H9 (cell line): ENCODE results near the gene EPB41L2. TPM values are rescaled to one million over a fixed set of nuclear protein-coding genes. Genes with fewer than 3 reads are reported as not detected.

ENCODE experiments used
- DNase-seq: peaks from one replicate; pipeline ENCODE4 v3.0.0-alpha.2; 2017
- H2AFZ ChIP-seq: one replicate; pipeline ENCODE4 v1.6.1; 2013; ENCODE audit warnings: mild to moderate bottlenecking, low read length, control low read depth, moderate library complexity
- H2AK5ac ChIP-seq: 2 replicates; pipeline ENCODE4 v1.6.1; 2013; ENCODE audit warnings: low read length, control low read depth, mixed read lengths; ENCODE audit not compliant: insufficient read length
- H2BK120ac ChIP-seq: one replicate; pipeline ENCODE4 v1.6.1; 2013; ENCODE audit warnings: low read depth, mild to moderate bottlenecking, low read length, control low read depth, inconsistent platforms; ENCODE audit not compliant: poor library complexity, severe bottlenecking
- H2BK12ac ChIP-seq: 2 replicates; pipeline ENCODE4 v1.6.1; 2013; ENCODE audit warnings: low read length, control low read depth, mixed read lengths, low read depth; ENCODE audit not compliant: insufficient read length
- H2BK15ac ChIP-seq: 2 replicates; pipeline ENCODE4 v1.6.1; 2013; ENCODE audit warnings: low read depth, low read length, control low read depth
- H2BK20ac ChIP-seq: one replicate; pipeline ENCODE4 v1.6.1; 2013; ENCODE audit warnings: low read depth, mild to moderate bottlenecking, low read length, control low read depth, inconsistent platforms; ENCODE audit not compliant: poor library complexity, severe bottlenecking
- H2BK5ac ChIP-seq: 2 replicates; pipeline ENCODE4 v1.6.1; 2013; ENCODE audit warnings: low read length, control low read depth, mixed read lengths; ENCODE audit not compliant: insufficient read length
- H3K14ac ChIP-seq: 2 replicates; pipeline ENCODE4 v1.6.1; 2013; ENCODE audit warnings: low read length, control low read depth; ENCODE audit not compliant: insufficient read depth
- H3K18ac ChIP-seq: 2 replicates; pipeline ENCODE4 v1.6.1; 2013; ENCODE audit warnings: low read depth, mild to moderate bottlenecking, mixed read lengths, low read length, control low read depth; ENCODE audit not compliant: insufficient read length
- H3K23ac ChIP-seq: 2 replicates; pipeline ENCODE4 v1.6.1; 2013; ENCODE audit warnings: low read length, control low read depth, mixed read lengths, low read depth; ENCODE audit not compliant: insufficient read length
- H3K23me2 ChIP-seq: 2 replicates; pipeline ENCODE4 v1.6.1; 2013; ENCODE audit warnings: low read depth, mild to moderate bottlenecking, mixed read lengths, low read length, control low read depth; ENCODE audit not compliant: insufficient read length, poor library complexity, severe bottlenecking
- H3K27ac ChIP-seq: 2 replicates; pipeline ENCODE4 v1.5.1; 2013; ENCODE audit warnings: low read length, control low read depth, mixed read lengths, low read depth; ENCODE audit not compliant: insufficient read length
- H3K27me3 ChIP-seq: 2 replicates; pipeline ENCODE4 v1.6.1; 2013; ENCODE audit warnings: low read length, control low read depth, inconsistent platforms; ENCODE audit not compliant: insufficient read depth
- H3K4ac ChIP-seq: 2 replicates; pipeline ENCODE4 v1.6.1; 2013; ENCODE audit warnings: low read depth, mild to moderate bottlenecking, control low read depth, inconsistent platforms, low read length, moderate library complexity
- H3K4me1 ChIP-seq: 2 replicates; pipeline ENCODE4 v1.6.1; 2013; ENCODE audit warnings: low read length, control low read depth, inconsistent platforms; ENCODE audit not compliant: insufficient read depth
- H3K4me2 ChIP-seq: 2 replicates; pipeline ENCODE4 v1.6.1; 2013; ENCODE audit warnings: low read length, control low read depth, mixed read lengths; ENCODE audit not compliant: insufficient read length, insufficient read depth
- H3K56ac ChIP-seq: 2 replicates; pipeline ENCODE4 v1.6.1; 2013; ENCODE audit warnings: low read depth, mild to moderate bottlenecking, mixed read lengths, low read length, control low read depth; ENCODE audit not compliant: insufficient read length
- H3K79me1 ChIP-seq: 2 replicates; pipeline ENCODE4 v1.6.1; 2013; ENCODE audit warnings: low read depth, mild to moderate bottlenecking, moderate library complexity, low read length, control low read depth, inconsistent platforms; ENCODE audit not compliant: insufficient read depth, poor library complexity, severe bottlenecking
- H3K79me2 ChIP-seq: 2 replicates; pipeline ENCODE4 v1.6.1; 2013; ENCODE audit warnings: low read length, control low read depth, inconsistent platforms; ENCODE audit not compliant: insufficient read depth
- H3K9ac ChIP-seq: 2 replicates; pipeline ENCODE4 v1.6.1; 2013; ENCODE audit warnings: low read length, control low read depth, mixed read lengths; ENCODE audit not compliant: insufficient read length; ENCODE audit errors: extremely low read depth
- H3K9me3 ChIP-seq: one replicate; pipeline ENCODE4 v1.6.1; 2013; ENCODE audit warnings: low read depth, low read length, inconsistent platforms; ENCODE audit not compliant: control insufficient read depth
- H3T11ph ChIP-seq: one replicate; pipeline ENCODE4 v1.6.1; 2013; ENCODE audit warnings: mild to moderate bottlenecking, low read length, control low read depth, inconsistent platforms
- H4K20me1 ChIP-seq: one replicate; pipeline ENCODE4 v1.6.1; 2013; ENCODE audit not compliant: control insufficient read depth, insufficient read length, insufficient read depth
- H4K5ac ChIP-seq: 2 replicates; pipeline ENCODE4 v1.6.1; 2013; ENCODE audit warnings: low read depth, mild to moderate bottlenecking, mixed read lengths, low read length, control low read depth; ENCODE audit not compliant: insufficient read length
- H4K8ac ChIP-seq: replicated peaks from 2 replicates; pipeline ENCODE4 v1.6.1; 2013; ENCODE audit warnings: low read length, control low read depth, mixed read lengths, low read depth; ENCODE audit not compliant: insufficient read length
- H4K91ac ChIP-seq: 2 replicates; pipeline ENCODE4 v1.6.1; 2013; ENCODE audit warnings: low read depth, mild to moderate bottlenecking, moderate library complexity, mixed read lengths, low read length, control low read depth; ENCODE audit not compliant: insufficient read length
- H3K27ac Mint-ChIP-seq, 3 experiments: 2 replicates in 2 of 3; 3 replicates in 1 of 3; pipeline ENCODE4 v1.8.0; 2020 to 2021; ENCODE audit warnings: mixed read lengths in 3 of 3, mild to moderate bottlenecking in 1 of 3, moderate library complexity in 1 of 3
- H3K27me3 Mint-ChIP-seq: 2 replicates; pipeline ENCODE4 v1.8.0; 2021; ENCODE audit warnings: low read depth, mild to moderate bottlenecking, moderate library complexity, mixed read lengths
- H3K36me3 Mint-ChIP-seq, 3 experiments: 2 replicates in 2 of 3; 3 replicates in 1 of 3; pipeline ENCODE4 v1.8.0; 2020 to 2021; ENCODE audit warnings: low read depth in 3 of 3, mixed read lengths in 3 of 3; ENCODE audit not compliant: insufficient read depth in 1 of 3
- H3K4me1 Mint-ChIP-seq, 2 experiments: 2 replicates each; pipeline ENCODE4 v1.8.0; 2020; ENCODE audit warnings: mixed read lengths in 2 of 2
- H3K4me3 Mint-ChIP-seq, 2 experiments: 2 replicates in 1 of 2; 3 replicates in 1 of 2; pipeline ENCODE4 v1.8.0; 2020 to 2021; ENCODE audit warnings: mild to moderate bottlenecking in 2 of 2, mixed read lengths in 2 of 2, moderate library complexity in 1 of 2
- H3K9me3 Mint-ChIP-seq, 2 experiments: 2 replicates in 1 of 2; 3 replicates in 1 of 2; pipeline ENCODE4 v1.8.0; 2020; ENCODE audit warnings: mild to moderate bottlenecking in 2 of 2, mixed read lengths in 2 of 2, moderate library complexity in 1 of 2
- CTCF ChIP-seq: fragments of 200-600 bp; sonication (generic); conservative IDR thresholded peaks from 3 replicates; pipeline ENCODE4 v1.8.0; 2021; ENCODE audit warnings: antibody characterized with exemption, mild to moderate bottlenecking
- WGBS: extraction: QIAGEN DNeasy Blood & Tissue Kit; methylation state at CpG from one replicate; pipeline ENCODE4 v1.1.7; 2013; ENCODE audit warnings: missing lambda C conversion rate, low lambda C conversion rate, mixed read lengths; ENCODE audit not compliant: insufficient read length; ENCODE audit errors: extremely low coverage; 5-methylcytosine and 5-hydroxymethylcytosine counted together
- total RNA-seq: library from RNA; stranded (reverse); gene quantifications from 2 replicates; pipeline ENCODE4 v1.2.1, GENCODE V29; 2021

Gene EPB41L2
- total RNA-seq, 1 experiment from 2014 or later, result 90.2 TPM

- Histone ChIP-seq H4K91ac (no peak overlapping the region), H2BK5ac (no peak overlapping the region), H3K56ac (no peak overlapping the region), H3K4me1 (peaks cover 3% of the 10 kb centered on the region; the same call in 1 of the 2 replicates), H3K4ac (no peak overlapping the region), H4K20me1 (no peaks in the 10 kb centered on the region), H3K27ac (no peak overlapping the region), H2BK20ac (no peak overlapping the region), H3K27me3 (no peaks in the 10 kb centered on the region), H3K9me3 (no peaks in the 10 kb centered on the region), H2AFZ (no peak overlapping the region), H3T11ph (no peak overlapping the region), H2BK15ac (no peak overlapping the region), H3K14ac (no peak overlapping the region), H3K4me2 (no peak overlapping the region), H2BK12ac (no peak overlapping the region), H4K5ac (no peak overlapping the region), H3K79me2 (no peaks in the 10 kb centered on the region; the same call in 1 of the 2 replicates), H2BK120ac (no peak overlapping the region), H3K23ac (no peak overlapping the region), H2AK5ac (no peak overlapping the region), H3K23me2 (no peaks in the 10 kb centered on the region), H3K9ac (no peak overlapping the region), H3K79me1 (no peaks in the 10 kb centered on the region), H4K8ac (no peak overlapping the region), H3K18ac (no peak overlapping the region)
- TF ChIP-seq CTCF, result no peak
- Mint-ChIP-seq H3K9me3 (no peaks in the 10 kb centered on the region), H3K27ac (no peak overlapping the region), H3K36me3 (peaks cover 0 to 3% (median 0%) of the 10 kb centered on the region in 3 experiments; a peak in 1 of 7 replicates), H3K27me3 (no peaks in the 10 kb centered on the region), H3K4me3 (no peak overlapping the region), H3K4me1 (peaks cover 21 to 23% of the 10 kb centered on the region in 2 experiments)
- DNase-seq, result no peak
- WGBS, result no CpG with 5 or more reads among the region's 5 CpGs
Observed at GRCh38 chr6:130978660-130979396, 84.2 kb downstream of the EPB41L2 start.
